ENCODE results near the gene TGM2.

GRCh38 chr20:38152621-38153221, 12.3 kb downstream of the TGM2 start:
- peak; percentile 75 for TF ChIP-seq ZNF70 (CRISPR knock-in tag; IDR thresholded peaks at IDR 0.05)
- TF ChIP-seq TSHZ2 (CRISPR knock-in tag; IDR thresholded peaks at IDR 0.05), result no peak
- TF ChIP-seq ZC3H10 (CRISPR knock-in tag; IDR thresholded peaks at IDR 0.05), result no peak
- no peak for TF ChIP-seq CSRNP3 (CRISPR knock-in tag; IDR thresholded peaks at IDR 0.05)
- TF ChIP-seq ZFP3 (CRISPR knock-in tag; IDR thresholded peaks at IDR 0.05), result no peak
- TF ChIP-seq CREB5 (CRISPR knock-in tag; IDR thresholded peaks at IDR 0.05; ENCODE audit: low read depth), result no peak; the same call in 1 of the 2 replicates
- TF ChIP-seq RARB (CRISPR knock-in tag; IDR thresholded peaks at IDR 0.05), result peak; percentile 15; the same call in 1 of the 2 replicates
- TF ChIP-seq OSR1 (CRISPR knock-in tag; IDR thresholded peaks at IDR 0.05), result no peak
- no peak for TF ChIP-seq ZFP30 (CRISPR knock-in tag; IDR thresholded peaks at IDR 0.05)
